SK-N-DZ (cell line): ENCODE measurements around the gene LEMD1.
"Not testable (repeated sequence)": the region's sequence is repeated elsewhere in the genome, so short reads cannot be mapped to it uniquely, and the experiment has no call there.

Experiments
- DNase-seq: peaks from one replicate; pipeline ENCODE4 v3.0.0-alpha.2; 2015; ENCODE audit warnings: low spot score

LEMD1 gene

GRCh38 chr1:205430696-205431305 is 8.9 kb upstream of the LEMD1 start:
- DNase-seq: peak; percentile 50

- no peak for DNase-seq
These were observed 8.2 kb upstream of the LEMD1 start for GRCh38 chr1:205429762-205430695.

GRCh38 chr1:205424901-205425600 is 3.2 kb upstream of the LEMD1 start:
- no peak for DNase-seq

GRCh38 chr1:205423814-205424399 is 2.1 kb upstream of the LEMD1 start:
- DNase-seq: no peak

- no peak for DNase-seq
These were observed 1.3 kb upstream of the LEMD1 start for GRCh38 chr1:205422993-205423642.

GRCh38 chr1:205420938-205421337 is 918 bp downstream of the LEMD1 start:
- DNase-seq: no peak

GRCh38 chr1:205417870-205418635 is 3.8 kb downstream of the LEMD1 start:
- no peak for DNase-seq

GRCh38 chr1:205416322-205416721 is 5.5 kb downstream of the LEMD1 start:
- no peak for DNase-seq

GRCh38 chr1:205410581-205411298 is 11.1 kb downstream of the LEMD1 start:
- DNase-seq: no peak

GRCh38 chr1:205407970-205408369 is 13.9 kb downstream of the LEMD1 start:
- no peak for DNase-seq

- not testable (repeated sequence) for DNase-seq
These were observed 15.6 kb downstream of the LEMD1 start for GRCh38 chr1:205406252-205406651.

GRCh38 chr1:205404484-205404883 is 17.4 kb downstream of the LEMD1 start:
- not testable (repeated sequence) for DNase-seq

GRCh38 chr1:205398586-205398985 is 23.3 kb downstream of the LEMD1 start:
- no peak for DNase-seq

GRCh38 chr1:205396967-205397616 is 24.8 kb downstream of the LEMD1 start:
- DNase-seq: peak; percentile 48

- DNase-seq: no peak
These were observed 26.2 kb downstream of the LEMD1 start for GRCh38 chr1:205395616-205396015.

GRCh38 chr1:205392650-205393049 is 29.2 kb downstream of the LEMD1 start:
- DNase-seq: no peak

GRCh38 chr1:205391386-205391785 is 30.5 kb downstream of the LEMD1 start:
- no peak for DNase-seq

- DNase-seq: no peak
These were observed 34.0 kb downstream of the LEMD1 start for GRCh38 chr1:205387845-205388244.

GRCh38 chr1:205382990-205383389 is 38.9 kb downstream of the LEMD1 start:
- DNase-seq: not testable (repeated sequence)
